Endothelial cell of umbilical vein (primary cell): ENCODE results near the gene DPH6. TPM values are rescaled to one million over a fixed set of nuclear protein-coding genes. Genes with fewer than 3 reads are reported as not detected.

Experiments used
- BruUV-seq: library from RNA; stranded (reverse); fragments of 400-500 nt; replicated peaks from 2 replicates; lab custom pipeline; 2021; lab: Mats Ljungman, UMichigan
- CTCF ChIA-PET: fragments of 300-600, 350-600 bp; sonication (Branson Sonifier 250); formaldehyde crosslinking; loops from one replicate; lab custom pipeline; 2021; ENCODE audit warnings: antibody characterized with exemption, inconsistent platforms; lab: Charles Lee
- POLR2A ChIA-PET: fragments of 300-600, 350-600 bp; sonication (Branson Sonifier 250); formaldehyde crosslinking; loops from one replicate; lab custom pipeline; 2021; ENCODE audit warnings: antibody characterized with exemption, inconsistent platforms; lab: Charles Lee
- DNase-seq: peaks from one replicate; pipeline ENCODE4 v3.0.0-alpha.2; 2011; ENCODE audit warnings: low read depth, low spot score
- FAIRE-seq: peaks from 2 replicates; lab custom pipeline; 2011; peaks lifted over from hg19 to GRCh38; lab: Jason Lieb, UNC
- H2AFZ ChIP-seq: 2 replicates; pipeline ENCODE4 v1.6.0; 2012; ENCODE audit warnings: low read depth, low read length, control low read depth, inconsistent platforms
- H3K27ac ChIP-seq: 2 replicates; pipeline ENCODE4 v1.5.1; 2011; ENCODE audit warnings: low read depth, mild to moderate bottlenecking, control low read depth, low read length, moderate library complexity; ENCODE audit not compliant: insufficient read depth
- H3K27me3 ChIP-seq, 2 experiments: 2 replicates each; pipeline versions ENCODE4 v1.6.0 to v1.6.1; 2011; ENCODE audit warnings: low read length in 2 of 2, mixed read lengths in 1 of 2; ENCODE audit not compliant: control insufficient read depth in 2 of 2, insufficient read depth in 2 of 2
- H3K36me3 ChIP-seq, 2 experiments: 2 replicates in 1 of 2; 3 replicates in 1 of 2; pipeline ENCODE4 v1.5.1; 2011; ENCODE audit warnings: low read length in 2 of 2, mild to moderate bottlenecking in 1 of 2, moderate library complexity in 1 of 2; ENCODE audit not compliant: control insufficient read depth in 2 of 2, insufficient read depth in 2 of 2; ENCODE audit errors: extremely low read depth in 1 of 2
- H3K4me1 ChIP-seq: 3 replicates; pipeline ENCODE4 v1.5.1; 2011; ENCODE audit warnings: mild to moderate bottlenecking, low read length; ENCODE audit not compliant: control insufficient read depth, insufficient read depth; ENCODE audit errors: extremely low read depth
- H3K4me2 ChIP-seq: 2 replicates; pipeline ENCODE4 v1.6.1; 2011; ENCODE audit warnings: low read length, control low read depth, mixed read lengths; ENCODE audit not compliant: insufficient read depth
- H3K4me3 ChIP-seq, 3 experiments: fragments of 200-600 bp in 1 of 3; sonication (generic), shearing (Covaris generic) in 1 of 3; replicated peaks in 1 of 3; 2 replicates each; pipeline ENCODE4 v1.5.1; 2011 to 2016; ENCODE audit warnings: control low read depth in 3 of 3, low read length in 3 of 3, mild to moderate bottlenecking in 2 of 3, inconsistent platforms in 1 of 3, low read depth in 1 of 3, moderate library complexity in 1 of 3; ENCODE audit not compliant: insufficient read depth in 1 of 3
- H3K79me2 ChIP-seq: 2 replicates; pipeline ENCODE4 v1.6.0; 2012; ENCODE audit warnings: low read length, inconsistent platforms; ENCODE audit not compliant: control insufficient read depth, insufficient read depth
- H3K9ac ChIP-seq: replicated peaks from 2 replicates; pipeline ENCODE3; 2011; ENCODE audit warnings: low read length, control low read depth; ENCODE audit not compliant: insufficient read depth; ENCODE audit errors: extremely low read depth
- H3K9me1 ChIP-seq: replicated peaks from 3 replicates; pipeline ENCODE4 v1.6.0; 2011; ENCODE audit warnings: mild to moderate bottlenecking, low read length; ENCODE audit not compliant: control insufficient read depth, insufficient read depth; ENCODE audit errors: extremely low read depth
- H3K9me3 ChIP-seq: replicated peaks from 2 replicates; pipeline ENCODE4 v1.5.1; 2012; ENCODE audit warnings: low read length, inconsistent platforms; ENCODE audit not compliant: control insufficient read depth, insufficient read depth
- H4K20me1 ChIP-seq: replicated peaks from 2 replicates; pipeline ENCODE3; 2011; ENCODE audit warnings: mild to moderate bottlenecking, low read length; ENCODE audit not compliant: control insufficient read depth, insufficient read depth; ENCODE audit errors: extremely low read depth
- EZH2 ChIP-seq: IDR thresholded peaks from 2 replicates; pipeline ENCODE4 v1.6.1; 2012; ENCODE audit warnings: borderline replicate concordance, low read depth, mild to moderate bottlenecking, moderate library complexity, low read length, inconsistent platforms; ENCODE audit not compliant: severe bottlenecking
- FOS ChIP-seq: IDR thresholded peaks from 2 replicates; pipeline ENCODE4 v1.6.1; 2011; ENCODE audit warnings: mild to moderate bottlenecking, low read length, moderate library complexity, borderline replicate concordance; ENCODE audit not compliant: insufficient read depth
- GATA2 ChIP-seq: IDR thresholded peaks from 2 replicates; pipeline ENCODE4 v1.7.0; 2011; ENCODE audit warnings: low read depth, mild to moderate bottlenecking, moderate library complexity, mixed read lengths, low read length; ENCODE audit not compliant: insufficient read length, insufficient read depth
- JUN ChIP-seq: IDR thresholded peaks from 2 replicates; pipeline ENCODE4 v1.6.1; 2011; ENCODE audit warnings: borderline replicate concordance, low read depth; ENCODE audit not compliant: insufficient read length, insufficient read depth
- MYC ChIP-seq: IDR thresholded peaks from one replicate; pipeline ENCODE4 v1.6.1; 2011; ENCODE audit warnings: mild to moderate bottlenecking, low read depth, low read length
- POLR2A ChIP-seq: IDR thresholded peaks from 2 replicates; pipeline ENCODE4 v1.6.1; 2012; ENCODE audit warnings: low read depth, mild to moderate bottlenecking, control low read depth, low read length
- POLR2AphosphoS5 ChIP-seq: IDR thresholded peaks from 2 replicates; pipeline ENCODE4 v1.6.1; 2012; ENCODE audit warnings: low read depth, mild to moderate bottlenecking, control low read depth, low read length, moderate library complexity; ENCODE audit not compliant: insufficient read depth
- dilution Hi-C: fragments of 300-500 bp; cut with MboI; formaldehyde crosslinking; loops from one replicate; pipeline ENCODE4 v1.15.0; 2019; ENCODE audit warnings: low sequenced_read_pairs; ENCODE audit not compliant: extremely low pct_ligation_motif_present
- intact Hi-C: fragments of 100-400 bp; cut with micrococcal nuclease; formaldehyde crosslinking; loops from one replicate; pipeline ENCODE4 v1.10.0; 2022
- polyA plus RNA-seq, 4 experiments: library from polyadenylated mRNA; depleted of rRNA in 3 of 4; stranded (reverse) in 3 of 4; unstranded in 1 of 4; fragments of >200 nt; gene quantifications; 2 replicates each; pipeline versions ENCODE4 v1.2.1 to v1.2.3, GENCODE V29; 2011 to 2012; ENCODE audit warnings: missing spikeins in 1 of 4
- total RNA-seq: library from RNA; stranded (reverse); gene quantifications from 2 replicates; pipeline ENCODE4 v1.2.3, GENCODE V29; 2021
- TF ChIP-seq, protein P1 (sequence below), 2 donors: IDR thresholded peaks; 1 replicate in 1 of 2; 2 replicates in 1 of 2; pipeline ENCODE4 v1.5.1; 2011; ENCODE audit warnings: low read length in 2 of 2, mild to moderate bottlenecking in 2 of 2, moderate library complexity in 2 of 2, control low read depth in 1 of 2, inconsistent platforms in 1 of 2, low read depth in 1 of 2; ENCODE audit not compliant: insufficient read depth in 1 of 2; ENCODE audit errors: extremely low read depth in 1 of 2
- TF ChIP-seq, protein P2 (sequence below): IDR thresholded peaks from 2 replicates; pipeline ENCODE4 v1.6.1; 2011; ENCODE audit not compliant: insufficient read depth, insufficient read length

DPH6 gene
- total and polyA plus RNA-seq, 2 donors (not counting 3 experiments of a cell fraction or from before 2014, with no cell fraction given): 4.6 to 10.1 TPM

DNA sequence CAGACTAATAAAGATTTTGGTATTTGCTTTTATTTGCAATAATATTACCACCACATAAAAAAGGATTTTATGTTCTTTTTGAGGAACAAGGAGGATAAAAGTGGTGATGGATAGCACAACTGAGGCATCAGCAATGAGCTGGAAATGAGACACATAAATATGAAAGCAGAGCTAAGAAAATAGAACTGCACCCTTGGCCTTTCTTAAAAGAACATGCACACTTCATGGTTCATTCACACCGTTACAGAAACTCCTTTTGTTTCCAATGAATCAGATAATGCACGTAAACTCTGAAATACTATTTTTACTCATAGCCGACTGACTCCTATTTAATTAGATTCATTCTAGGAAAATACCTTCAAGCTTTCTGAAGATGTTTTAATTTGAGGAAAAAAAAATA, 19.9 kb upstream of the DPH6 start:
- H3K36me3 ChIP-seq: no peaks in the 10 kb centered on the region
- H3K9ac ChIP-seq: no peak overlapping the region
- H3K4me1 ChIP-seq: no peaks in the 10 kb centered on the region
- DNase-seq (no peak), FAIRE-seq (no peak)
- intact Hi-C loops: no loop called here
- dilution Hi-C loops: no loop called here
- H3K79me2 ChIP-seq: no peaks in the 10 kb centered on the region
- no peak overlapping the region for H3K4me3 ChIP-seq
- no peak overlapping the region for H3K4me2 ChIP-seq
- TF ChIP-seq GATA2: no peak
- TF ChIP-seq EZH2: no peak
- no peak for TF ChIP-seq MYC
- TF ChIP-seq FOS: no peak
- TF ChIP-seq POLR2AphosphoS5: no peak
- TF ChIP-seq, protein P1, sequence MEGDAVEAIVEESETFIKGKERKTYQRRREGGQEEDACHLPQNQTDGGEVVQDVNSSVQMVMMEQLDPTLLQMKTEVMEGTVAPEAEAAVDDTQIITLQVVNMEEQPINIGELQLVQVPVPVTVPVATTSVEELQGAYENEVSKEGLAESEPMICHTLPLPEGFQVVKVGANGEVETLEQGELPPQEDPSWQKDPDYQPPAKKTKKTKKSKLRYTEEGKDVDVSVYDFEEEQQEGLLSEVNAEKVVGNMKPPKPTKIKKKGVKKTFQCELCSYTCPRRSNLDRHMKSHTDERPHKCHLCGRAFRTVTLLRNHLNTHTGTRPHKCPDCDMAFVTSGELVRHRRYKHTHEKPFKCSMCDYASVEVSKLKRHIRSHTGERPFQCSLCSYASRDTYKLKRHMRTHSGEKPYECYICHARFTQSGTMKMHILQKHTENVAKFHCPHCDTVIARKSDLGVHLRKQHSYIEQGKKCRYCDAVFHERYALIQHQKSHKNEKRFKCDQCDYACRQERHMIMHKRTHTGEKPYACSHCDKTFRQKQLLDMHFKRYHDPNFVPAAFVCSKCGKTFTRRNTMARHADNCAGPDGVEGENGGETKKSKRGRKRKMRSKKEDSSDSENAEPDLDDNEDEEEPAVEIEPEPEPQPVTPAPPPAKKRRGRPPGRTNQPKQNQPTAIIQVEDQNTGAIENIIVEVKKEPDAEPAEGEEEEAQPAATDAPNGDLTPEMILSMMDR (IDR thresholded peaks at IDR 0.05; ENCODE audit: extremely low read depth in 1 of 2, insufficient read depth in 1 of 2, low read depth in 1 of 2, low read length in 2 of 2): no peak
- TF ChIP-seq POLR2A: no peak
- TF ChIP-seq JUN: no peak
- TF ChIP-seq, protein P2, sequence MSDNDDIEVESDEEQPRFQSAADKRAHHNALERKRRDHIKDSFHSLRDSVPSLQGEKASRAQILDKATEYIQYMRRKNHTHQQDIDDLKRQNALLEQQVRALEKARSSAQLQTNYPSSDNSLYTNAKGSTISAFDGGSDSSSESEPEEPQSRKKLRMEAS: no peak
- H3K27ac ChIP-seq: no peak overlapping the region
- no peak overlapping the region for H2AFZ ChIP-seq
- POLR2A ChIA-PET: no interaction called here
- BruUV-seq: no TSS peak
- H3K27me3 ChIP-seq: no peaks in the 10 kb centered on the region
- no peaks in the 10 kb centered on the region for H3K9me1 ChIP-seq
- CTCF ChIA-PET: interaction anchor here (0.7 kb wide), 1 partner anchor 23 kb away, joined by 3 read pairs; no protein-coding TSS in a partner anchor
- H4K20me1 ChIP-seq: no peaks in the 10 kb centered on the region
- no peaks in the 10 kb centered on the region for H3K9me3 ChIP-seq
